ENCODE results near the gene HOXD9.

The HOXD9 gene
- 0 to 0.06 (median 0) reads per million in 9 experiments for total RNA-seq

GRCh38 chr2:176122683-176123410, at the start of gene HOXD9:
Gene HOXD9 (plus strand): TSS chr2:176122719. CDS start chr2:176122769, 50 bp downstream.
- DNase-seq (no peak), ATAC-seq (replicated peaks) (peak; percentile 51)
- H3K27me3 Mint-ChIP-seq: peaks cover 83 to 85% of the 10 kb centered on the region in 2 donors
- peak within 1 kb of the TSS; percentile 43 to 49 for H3K4me3 Mint-ChIP-seq
- H3K9me3 Mint-ChIP-seq: no peaks in the 10 kb centered on the region
- peaks cover 44% of the 10 kb centered on the region for H3K36me3 Mint-ChIP-seq (ENCODE audit: insufficient read depth)
- peak within 1 kb of the TSS in 1 of 2 donors; percentile 44 for H3K27ac Mint-ChIP-seq
- H3K4me1 Mint-ChIP-seq (ENCODE audit: low read depth in 2 of 2): peaks cover 5 to 12% of the 10 kb centered on the region in 2 donors

DNA sequence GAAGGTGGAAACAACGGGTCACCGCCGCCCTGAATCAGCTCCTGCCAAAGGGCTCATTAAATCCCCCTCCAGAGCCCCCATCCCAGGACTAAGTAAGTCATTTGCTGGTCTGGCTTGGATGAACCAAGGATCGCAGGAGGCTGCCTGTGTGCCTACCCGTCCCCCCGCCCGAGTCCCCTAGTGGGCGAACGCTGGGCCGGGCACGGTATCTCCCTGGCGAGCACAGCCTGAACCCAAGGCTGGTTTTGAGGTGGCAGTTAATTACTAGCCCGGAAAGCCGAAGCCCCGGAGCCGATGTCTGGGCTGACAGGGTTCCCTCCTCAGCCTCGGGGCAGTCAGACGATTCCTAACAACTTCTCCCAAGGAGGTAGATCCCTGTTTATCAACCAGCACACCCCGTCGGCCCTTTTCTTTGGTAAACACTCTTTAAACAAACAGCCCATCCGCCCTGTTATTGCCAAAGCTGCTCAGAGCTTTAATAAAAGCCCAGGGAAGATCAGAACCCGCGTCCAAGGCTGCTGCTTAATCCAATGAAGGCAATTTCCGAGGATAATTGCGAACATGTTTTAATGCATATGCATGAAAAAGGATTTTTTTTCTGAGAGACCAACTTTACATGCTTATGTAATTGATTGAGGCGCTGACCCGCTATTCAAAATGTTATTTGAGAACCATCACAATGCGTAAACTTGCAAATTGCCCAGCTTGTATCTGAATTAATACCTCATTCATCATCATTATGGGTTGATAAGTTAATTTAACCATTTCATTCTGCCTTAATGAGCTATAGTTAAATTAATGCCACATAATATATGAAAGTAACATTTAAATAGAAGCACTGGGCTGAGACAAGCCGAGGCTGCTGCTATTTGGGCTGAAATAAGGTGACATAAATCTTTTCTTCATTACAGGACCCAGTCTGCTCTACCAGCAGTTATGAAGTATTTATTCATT, 49.3 kb upstream of the HOXD9 start:
- ATAC-seq (replicated peaks): no peak
- Mint-ChIP-seq H3K9me3 (peaks cover 0 to 7% of the 10 kb centered on the region in 2 donors), H3K4me1 (ENCODE audit: low read depth in 2 of 2) (peaks cover 0 to 7% of the 10 kb centered on the region in 2 donors), H3K4me3 (no peak overlapping the region), H3K27ac (no peak overlapping the region), H3K27me3 (peaks cover 90 to 93% of the 10 kb centered on the region in 2 donors), H3K36me3 (ENCODE audit: insufficient read depth) (peaks cover 10% of the 10 kb centered on the region)
- no peak for DNase-seq

DNA sequence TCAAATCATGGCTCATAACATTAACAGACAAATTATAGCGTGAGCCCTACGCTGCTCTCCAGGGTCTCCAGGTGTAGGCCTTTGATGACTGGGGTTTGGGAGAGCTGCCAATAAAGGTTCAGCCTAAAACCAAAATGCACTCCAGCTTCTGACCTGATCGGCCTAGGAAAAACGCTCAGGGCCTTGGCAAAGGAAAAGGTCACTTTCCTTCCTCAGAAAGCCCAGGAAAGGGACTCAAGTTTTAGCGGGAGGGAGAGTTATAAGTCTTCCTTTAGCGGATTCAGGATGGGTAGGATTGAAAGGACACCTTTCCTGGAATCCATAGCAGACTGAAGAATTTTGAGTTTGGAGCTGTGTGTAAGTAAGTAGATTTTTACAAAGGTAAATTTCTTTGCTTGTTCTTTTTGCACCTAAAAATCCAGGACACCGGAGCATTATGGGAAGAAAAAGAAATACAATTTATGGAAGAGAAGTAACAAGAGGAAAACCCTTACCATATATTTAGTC, 47.5 kb upstream of the HOXD9 start:
- peaks cover 24% of the 10 kb centered on the region for H3K36me3 Mint-ChIP-seq (ENCODE audit: insufficient read depth)
- peaks cover 88 to 93% of the 10 kb centered on the region in 2 donors for H3K27me3 Mint-ChIP-seq
- ATAC-seq (replicated peaks) (no peak), DNase-seq (no peak)
- no peak overlapping the region for H3K27ac Mint-ChIP-seq
- H3K9me3 Mint-ChIP-seq: peaks cover 2 to 14% of the 10 kb centered on the region in 2 donors
- H3K4me1 Mint-ChIP-seq (ENCODE audit: low read depth in 2 of 2): peaks cover 7% of the 10 kb centered on the region in 2 donors
- no peak overlapping the region for H3K4me3 Mint-ChIP-seq

- DNase-seq (no peak), ATAC-seq (replicated peaks) (no peak)
- peaks cover 83 to 88% of the 10 kb centered on the region in 2 donors for H3K27me3 Mint-ChIP-seq
- peaks cover 2 to 14% of the 10 kb centered on the region in 2 donors for H3K9me3 Mint-ChIP-seq
- peaks cover 27% of the 10 kb centered on the region for H3K36me3 Mint-ChIP-seq (ENCODE audit: insufficient read depth)
- H3K4me3 Mint-ChIP-seq: no peak overlapping the region
- no peak overlapping the region for H3K27ac Mint-ChIP-seq
- H3K4me1 Mint-ChIP-seq (ENCODE audit: low read depth in 2 of 2): peaks cover 7% of the 10 kb centered on the region in 2 donors
Measured at GRCh38 chr2:176075481-176075880, 47.0 kb upstream of the HOXD9 start.

DNA sequence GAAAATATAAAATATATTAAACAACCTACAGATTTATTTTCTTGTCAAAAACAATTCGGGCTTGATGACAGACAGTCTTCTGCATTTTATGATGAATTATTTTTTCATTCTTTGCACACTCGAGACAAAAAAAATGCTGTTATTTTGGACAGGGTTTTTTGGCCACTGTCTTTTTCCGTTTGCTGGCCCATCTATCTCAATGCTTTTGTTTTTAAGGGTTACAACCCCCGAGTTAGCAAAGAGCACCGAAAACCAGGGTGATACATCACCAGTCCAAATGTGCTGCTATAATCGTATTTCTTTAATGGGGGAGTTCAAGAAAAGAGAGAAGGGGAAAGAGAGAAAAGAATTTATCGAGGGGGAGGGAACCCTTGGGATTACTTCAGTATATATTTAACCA, 46.5 kb upstream of the HOXD9 start:
- Mint-ChIP-seq H3K27me3 (peaks cover 83 to 87% of the 10 kb centered on the region in 2 donors), H3K27ac (no peak overlapping the region), H3K4me1 (ENCODE audit: low read depth in 2 of 2) (peaks cover 7% of the 10 kb centered on the region in 2 donors), H3K4me3 (no peak overlapping the region), H3K36me3 (ENCODE audit: insufficient read depth) (peaks cover 33% of the 10 kb centered on the region), H3K9me3 (peaks cover 2 to 14% of the 10 kb centered on the region in 2 donors)
- ATAC-seq (replicated peaks): no peak
- no peak for DNase-seq

DNA sequence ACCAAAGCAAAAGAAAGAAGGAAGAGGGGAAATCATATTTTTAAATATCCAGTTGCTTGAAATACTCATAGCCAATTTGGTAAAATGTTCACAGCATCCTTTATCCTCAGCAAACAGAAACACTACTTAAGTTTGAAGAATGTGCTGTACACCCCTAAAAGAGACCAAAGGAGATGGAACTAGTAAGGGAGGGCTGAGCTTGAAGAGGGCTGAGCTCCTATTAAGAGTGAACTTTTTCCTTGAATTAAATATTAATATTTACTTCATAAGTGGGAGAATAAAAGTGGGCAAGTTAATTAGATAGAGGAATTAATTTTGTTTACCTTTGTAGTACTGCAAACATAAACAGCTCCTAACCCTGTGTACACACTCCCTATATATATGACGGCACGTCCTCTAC, 45.7 kb upstream of the HOXD9 start:
- peaks cover 40% of the 10 kb centered on the region for H3K36me3 Mint-ChIP-seq (ENCODE audit: insufficient read depth)

DNA sequence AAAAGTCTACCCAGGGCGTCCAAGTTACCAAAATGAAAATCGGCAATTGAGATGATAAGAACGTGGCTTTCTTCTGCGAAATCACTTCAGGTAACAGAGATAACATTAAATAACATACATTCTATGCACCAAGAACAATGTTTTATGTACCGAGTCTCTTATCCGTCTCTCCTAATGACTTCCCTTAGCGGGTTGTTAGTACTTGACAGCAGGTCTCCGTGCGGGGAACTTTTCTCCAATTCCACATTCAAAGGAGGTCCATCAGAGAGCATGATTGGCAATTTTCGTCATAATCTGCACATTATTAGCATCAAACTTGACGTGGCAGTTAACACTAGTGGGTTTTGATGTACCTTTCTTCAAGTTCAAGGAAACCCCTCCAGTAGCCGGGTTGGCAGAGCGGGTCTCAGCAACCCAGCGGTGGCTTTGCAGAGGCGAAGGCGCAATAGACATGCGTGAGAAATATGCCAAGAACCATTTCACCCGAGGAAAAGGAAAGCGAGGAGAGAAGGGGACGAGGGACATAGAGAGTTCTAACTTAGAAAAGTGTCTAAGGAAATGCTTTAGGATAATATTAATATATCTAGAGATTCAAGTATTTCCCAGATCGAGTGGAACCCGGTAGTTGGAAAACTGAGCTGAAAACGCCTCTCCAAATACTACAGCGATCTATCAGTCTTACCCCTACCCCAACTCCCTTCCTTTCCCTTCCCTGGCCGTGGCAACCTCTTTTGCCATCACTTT, 43.8 kb upstream of the HOXD9 start:
- ATAC-seq (replicated peaks) (no peak), DNase-seq (no peak)
- peak overlapping the region in 1 of 2 donors; percentile 90 for H3K27ac Mint-ChIP-seq
- H3K9me3 Mint-ChIP-seq: peaks cover 2 to 14% of the 10 kb centered on the region in 2 donors
- peaks cover 84 to 87% of the 10 kb centered on the region in 2 donors for H3K27me3 Mint-ChIP-seq
- H3K4me1 Mint-ChIP-seq (ENCODE audit: low read depth in 2 of 2): peaks cover 7% of the 10 kb centered on the region in 2 donors
- H3K4me3 Mint-ChIP-seq: peak overlapping the region; percentile 64 to 65
- H3K36me3 Mint-ChIP-seq (ENCODE audit: insufficient read depth): peaks cover 58% of the 10 kb centered on the region

More for the DNA sequence above, 45.7 kb upstream of the HOXD9 start:
- H3K4me1 Mint-ChIP-seq (ENCODE audit: low read depth in 2 of 2): peaks cover 7% of the 10 kb centered on the region in 2 donors
- no peak overlapping the region for H3K27ac Mint-ChIP-seq
- H3K9me3 Mint-ChIP-seq: peaks cover 2 to 14% of the 10 kb centered on the region in 2 donors
- DNase-seq (no peak), ATAC-seq (replicated peaks) (no peak)
- no peak overlapping the region for H3K4me3 Mint-ChIP-seq
- peaks cover 83 to 87% of the 10 kb centered on the region in 2 donors for H3K27me3 Mint-ChIP-seq

DNA sequence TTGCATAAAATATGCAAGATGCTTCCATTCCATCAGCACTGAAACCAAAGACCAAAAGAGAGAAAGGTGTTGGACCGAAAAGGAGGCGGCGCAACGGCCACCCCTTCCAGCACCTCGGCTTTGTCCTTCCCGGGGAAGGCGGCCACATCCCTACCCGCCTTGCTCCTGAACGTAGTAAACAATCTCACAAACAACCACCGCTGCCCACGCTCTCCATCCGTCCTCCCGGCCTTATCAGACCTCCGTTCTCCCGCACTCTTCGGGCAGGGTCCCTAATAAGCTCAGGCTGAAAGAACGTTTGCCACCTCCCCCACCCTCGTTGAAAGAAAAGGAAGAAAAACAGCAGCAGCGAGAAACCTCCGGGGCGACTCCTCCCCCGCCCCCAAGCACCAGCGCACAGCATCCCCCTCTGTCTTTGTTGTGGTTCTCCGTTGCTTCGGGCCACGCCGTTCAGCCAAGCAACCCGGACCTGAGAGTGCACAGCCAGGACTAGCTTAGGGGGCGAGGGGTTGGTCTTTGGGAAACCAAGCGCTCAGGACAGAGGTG, 43.2 kb upstream of the HOXD9 start:
- H3K36me3 Mint-ChIP-seq (ENCODE audit: insufficient read depth): peaks cover 63% of the 10 kb centered on the region
- peak overlapping the region in 1 of 2 donors; percentile 90 for H3K27ac Mint-ChIP-seq
- H3K27me3 Mint-ChIP-seq: peaks cover 84 to 87% of the 10 kb centered on the region in 2 donors
- H3K9me3 Mint-ChIP-seq: peaks cover 2 to 14% of the 10 kb centered on the region in 2 donors
- peaks cover 7% of the 10 kb centered on the region in 2 donors for H3K4me1 Mint-ChIP-seq (ENCODE audit: low read depth in 2 of 2)
- ATAC-seq (replicated peaks) (no peak), DNase-seq (no peak)
- H3K4me3 Mint-ChIP-seq: peak overlapping the region; percentile 64 to 65

- Mint-ChIP-seq H3K9me3 (peaks cover 2 to 14% of the 10 kb centered on the region in 2 donors), H3K36me3 (ENCODE audit: insufficient read depth) (peaks cover 69% of the 10 kb centered on the region), H3K27ac (peak overlapping the region in 1 of 2 donors; percentile 90), H3K4me3 (peak overlapping the region; percentile 64 to 65), H3K4me1 (ENCODE audit: low read depth in 2 of 2) (peaks cover 7% of the 10 kb centered on the region in 2 donors), H3K27me3 (peaks cover 84 to 87% of the 10 kb centered on the region in 2 donors)
- ATAC-seq (replicated peaks) (no peak), DNase-seq (no peak)
Measured at GRCh38 chr2:176079831-176080539, 42.5 kb upstream of the HOXD9 start.

DNA sequence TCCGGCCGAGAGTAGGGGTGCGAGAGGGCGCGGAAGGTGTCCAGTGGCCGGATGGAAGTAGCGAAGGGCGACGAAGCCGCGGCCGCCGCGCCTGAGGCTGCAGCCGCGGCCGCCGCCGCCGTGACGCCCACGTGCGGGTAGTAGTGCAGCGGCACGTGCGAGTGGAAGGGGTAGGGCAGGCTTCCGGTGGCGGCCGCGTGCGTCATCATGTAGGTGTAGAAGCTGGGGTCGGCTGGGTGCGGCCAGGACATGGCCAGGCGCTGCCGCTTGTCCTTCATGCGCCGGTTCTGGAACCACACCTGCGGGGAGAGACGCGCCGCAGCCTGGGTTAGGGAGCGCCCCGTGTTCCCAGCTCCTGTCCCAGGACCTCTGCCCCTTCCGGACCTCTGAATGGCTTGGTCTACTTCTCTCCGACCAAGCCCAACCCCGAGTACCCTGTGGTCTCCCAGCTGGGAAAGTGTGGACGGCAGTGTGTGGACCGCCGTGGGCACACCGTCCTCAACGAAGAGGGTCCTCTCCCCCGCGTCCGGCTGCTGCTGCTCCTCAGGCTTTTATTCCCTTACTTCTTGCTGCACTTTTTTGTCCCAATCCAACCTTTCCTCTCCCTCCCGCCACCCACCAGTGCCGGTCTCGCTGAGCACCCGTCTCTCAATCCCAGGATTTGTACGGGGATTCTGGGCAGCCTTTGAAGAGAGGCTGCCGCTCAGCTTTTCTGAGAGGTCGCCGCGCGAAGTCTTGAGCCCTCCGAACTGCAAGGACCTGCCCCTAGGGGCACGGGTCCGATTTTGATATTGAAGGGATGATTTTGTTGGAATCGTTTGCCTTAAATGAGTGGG, 41.8 kb upstream of the HOXD9 start:
- ATAC-seq (replicated peaks) (peak; percentile 45), DNase-seq (no peak)
- peaks cover 7% of the 10 kb centered on the region in 2 donors for H3K4me1 Mint-ChIP-seq (ENCODE audit: low read depth in 2 of 2)
- peak overlapping the region in 1 of 2 donors; percentile 87 for H3K27ac Mint-ChIP-seq
- peaks cover 2 to 14% of the 10 kb centered on the region in 2 donors for H3K9me3 Mint-ChIP-seq
- peaks cover 77% of the 10 kb centered on the region for H3K36me3 Mint-ChIP-seq (ENCODE audit: insufficient read depth)
- no peak overlapping the region for H3K4me3 Mint-ChIP-seq
- H3K27me3 Mint-ChIP-seq: peaks cover 84 to 87% of the 10 kb centered on the region in 2 donors

- Mint-ChIP-seq H3K4me1 (ENCODE audit: low read depth in 2 of 2) (peaks cover 7 to 8% of the 10 kb centered on the region in 2 donors), H3K9me3 (peaks cover 2 to 12% of the 10 kb centered on the region in 2 donors), H3K27me3 (peaks cover 80 to 87% of the 10 kb centered on the region in 2 donors), H3K4me3 (no peak overlapping the region), H3K27ac (peak overlapping the region in 1 of 2 donors; percentile 87), H3K36me3 (ENCODE audit: insufficient read depth) (peaks cover 79% of the 10 kb centered on the region)
- DNase-seq (peak in 1 of 3 experiments; percentile 0), ATAC-seq (replicated peaks) (no peak)
Measured at GRCh38 chr2:176081376-176081836, 41.1 kb upstream of the HOXD9 start.

All from effector memory CD8-positive, alpha-beta T cell (primary cell).